Measurements from ENCODE around the gene COL28A1. TPM values are rescaled to one million over a fixed set of nuclear protein-coding genes. Genes with fewer than 3 reads are reported as not detected.
A peak's percentile ranks its signal among the peaks of the same experiment; 100 is the strongest.

Gene COL28A1
- total RNA-seq, 1 donor: under 0.01 TPM

DNA sequence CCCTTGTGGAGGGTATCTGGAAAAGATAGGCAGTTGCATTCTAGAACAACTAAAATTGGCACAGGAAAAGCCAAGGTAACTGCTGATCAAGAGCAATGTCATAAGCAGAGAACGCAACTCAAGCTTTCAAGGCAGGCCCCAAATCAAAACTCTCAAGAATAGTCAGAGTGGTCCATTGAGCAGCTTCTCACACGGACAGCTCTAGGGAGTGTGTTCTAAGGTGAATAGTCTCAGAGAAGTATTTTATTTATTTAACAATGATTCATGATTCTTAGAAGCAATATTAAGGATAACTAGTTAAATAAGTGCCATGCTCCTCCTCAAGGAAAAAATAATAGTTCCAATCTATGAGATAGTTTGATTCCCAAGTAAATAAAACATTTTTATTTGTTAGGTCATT is 83.0 kb downstream of the COL28A1 start:
- DNase-seq (ENCODE audit: low read depth): no peak
- TF ChIP-seq, protein P1, sequence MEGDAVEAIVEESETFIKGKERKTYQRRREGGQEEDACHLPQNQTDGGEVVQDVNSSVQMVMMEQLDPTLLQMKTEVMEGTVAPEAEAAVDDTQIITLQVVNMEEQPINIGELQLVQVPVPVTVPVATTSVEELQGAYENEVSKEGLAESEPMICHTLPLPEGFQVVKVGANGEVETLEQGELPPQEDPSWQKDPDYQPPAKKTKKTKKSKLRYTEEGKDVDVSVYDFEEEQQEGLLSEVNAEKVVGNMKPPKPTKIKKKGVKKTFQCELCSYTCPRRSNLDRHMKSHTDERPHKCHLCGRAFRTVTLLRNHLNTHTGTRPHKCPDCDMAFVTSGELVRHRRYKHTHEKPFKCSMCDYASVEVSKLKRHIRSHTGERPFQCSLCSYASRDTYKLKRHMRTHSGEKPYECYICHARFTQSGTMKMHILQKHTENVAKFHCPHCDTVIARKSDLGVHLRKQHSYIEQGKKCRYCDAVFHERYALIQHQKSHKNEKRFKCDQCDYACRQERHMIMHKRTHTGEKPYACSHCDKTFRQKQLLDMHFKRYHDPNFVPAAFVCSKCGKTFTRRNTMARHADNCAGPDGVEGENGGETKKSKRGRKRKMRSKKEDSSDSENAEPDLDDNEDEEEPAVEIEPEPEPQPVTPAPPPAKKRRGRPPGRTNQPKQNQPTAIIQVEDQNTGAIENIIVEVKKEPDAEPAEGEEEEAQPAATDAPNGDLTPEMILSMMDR (IDR thresholded peaks at IDR 0.05; ENCODE audit: insufficient read depth, low read depth, low read length): no peak
- H3K4me3 ChIP-seq (ENCODE audit: low read depth, low read length): no peak overlapping the region

DNA sequence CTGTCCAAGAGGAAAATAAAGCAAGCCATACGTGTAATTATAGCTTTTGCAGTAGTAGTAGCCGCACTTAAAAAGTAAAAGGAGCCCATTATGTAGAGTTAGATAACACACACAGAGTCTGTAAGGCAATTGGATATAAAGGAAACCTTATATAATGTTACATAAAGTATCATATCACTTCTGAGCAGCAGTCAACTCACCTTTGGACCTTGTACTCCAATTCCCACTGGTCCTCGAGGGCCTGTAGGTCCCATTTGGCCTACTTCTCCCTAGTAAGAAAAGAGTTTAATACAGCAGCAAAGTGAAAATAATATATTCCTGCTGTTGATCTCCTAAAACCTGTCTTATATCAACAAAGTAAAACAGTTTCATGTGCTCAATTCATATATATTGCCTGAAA is 83.6 kb downstream of the COL28A1 start:
- TF ChIP-seq, protein P1 (IDR thresholded peaks at IDR 0.05; ENCODE audit: insufficient read depth, low read depth, low read length): no peak
- DNase-seq (ENCODE audit: low read depth): no peak
- no peak overlapping the region for H3K4me3 ChIP-seq (ENCODE audit: low read depth, low read length)

DNA sequence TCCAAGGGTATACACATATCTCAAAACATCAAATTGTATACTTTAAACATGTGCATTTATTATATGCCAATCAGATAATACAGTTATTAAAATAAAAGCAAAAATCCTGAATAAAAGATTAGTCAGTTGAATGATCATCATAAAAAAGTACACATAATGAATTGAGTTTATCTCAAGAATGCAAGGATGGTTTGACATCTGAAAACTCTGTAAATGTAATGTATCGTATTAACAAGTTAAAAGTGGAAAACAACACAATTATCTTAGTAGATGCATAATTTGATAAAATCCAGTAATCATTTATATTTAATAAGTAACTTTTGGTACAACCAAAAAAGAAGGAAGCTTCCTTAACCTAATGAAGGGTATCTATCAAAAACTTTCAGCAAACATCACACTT is 86.6 kb downstream of the COL28A1 start:
- TF ChIP-seq, protein P1 (IDR thresholded peaks at IDR 0.05; ENCODE audit: insufficient read depth, low read depth, low read length): no peak
- no peak for DNase-seq (ENCODE audit: low read depth)
- H3K4me3 ChIP-seq (ENCODE audit: low read depth, low read length): no peak overlapping the region

DNA sequence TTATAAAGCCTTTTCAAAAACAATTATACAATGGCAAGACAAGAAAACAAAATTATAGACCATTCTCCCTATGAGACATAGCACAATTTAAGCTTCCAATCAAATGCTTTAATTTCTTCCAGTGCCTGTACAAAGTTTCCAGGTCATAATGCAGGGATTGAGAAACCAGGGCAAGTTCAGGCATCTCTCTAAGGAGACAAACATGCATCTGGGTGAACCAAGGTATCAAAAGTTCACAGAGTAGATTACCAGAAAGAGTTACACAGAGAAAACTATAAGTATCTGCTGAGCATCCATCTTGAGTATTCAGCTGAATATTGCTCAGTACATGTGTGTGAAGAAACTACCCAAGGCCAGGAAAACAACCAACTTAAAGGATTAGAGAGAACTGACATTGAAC is 89.1 kb downstream of the COL28A1 start:
- DNase-seq (ENCODE audit: low read depth): peak; percentile 14
- no peak overlapping the region for H3K4me3 ChIP-seq (ENCODE audit: low read depth, low read length)
- TF ChIP-seq, protein P1 (IDR thresholded peaks at IDR 0.05; ENCODE audit: insufficient read depth, low read depth, low read length): no peak

DNA sequence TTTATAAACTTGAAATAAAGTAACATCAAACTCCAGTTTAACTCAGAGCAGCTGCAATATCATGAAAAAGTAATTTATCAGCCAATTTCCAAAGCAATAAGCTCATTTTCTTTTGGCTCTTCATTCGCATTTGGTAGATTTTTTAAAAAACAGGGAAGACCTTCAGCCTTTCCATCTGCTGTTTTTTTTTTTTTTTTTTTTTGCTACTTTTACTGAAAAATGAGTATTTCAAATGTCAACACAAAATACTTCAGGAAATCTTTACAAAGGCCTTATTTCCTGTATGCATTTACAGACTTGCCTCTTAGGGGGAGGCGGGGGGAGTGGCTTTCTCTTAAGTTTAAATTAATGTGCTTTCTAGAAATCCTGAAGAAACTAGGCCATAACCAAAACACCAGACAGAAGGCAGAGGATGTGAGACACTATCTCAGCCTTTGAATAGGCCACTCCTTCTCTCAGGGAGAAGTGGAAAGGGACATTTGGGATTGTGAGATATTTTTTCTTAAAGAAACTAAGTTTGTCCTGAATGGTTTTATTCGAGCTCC is 91.8 kb downstream of the COL28A1 start:
- DNase-seq (ENCODE audit: low read depth): no peak

DNA sequence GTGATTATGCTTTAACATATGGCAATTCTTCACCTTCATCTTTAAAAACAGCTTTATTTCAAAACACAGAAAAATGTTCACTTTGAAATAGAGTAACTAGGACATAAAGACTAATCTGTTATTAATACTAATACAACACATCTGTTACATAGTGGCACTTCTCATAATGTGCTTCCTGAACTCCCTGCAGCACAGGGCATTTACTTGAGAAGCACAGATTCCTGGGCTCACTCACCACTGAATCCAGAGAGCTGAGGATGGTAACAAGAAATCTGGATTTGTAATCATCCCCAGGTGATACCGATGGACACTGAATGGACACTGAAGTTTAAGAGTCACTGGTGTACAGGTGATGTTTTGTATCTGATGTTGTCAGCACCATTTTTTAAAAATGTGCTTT is 96.1 kb downstream of the COL28A1 start:
- TF ChIP-seq, protein P1 (IDR thresholded peaks at IDR 0.05; ENCODE audit: insufficient read depth, low read depth, low read length): no peak
- DNase-seq (ENCODE audit: low read depth): no peak
- H3K4me3 ChIP-seq (ENCODE audit: low read depth, low read length): no peak overlapping the region

More for the DNA sequence above, 91.8 kb downstream of the COL28A1 start:
- no peak overlapping the region for H3K4me3 ChIP-seq (ENCODE audit: low read depth, low read length)
- TF ChIP-seq, protein P1 (IDR thresholded peaks at IDR 0.05; ENCODE audit: insufficient read depth, low read depth, low read length): no peak

DNA sequence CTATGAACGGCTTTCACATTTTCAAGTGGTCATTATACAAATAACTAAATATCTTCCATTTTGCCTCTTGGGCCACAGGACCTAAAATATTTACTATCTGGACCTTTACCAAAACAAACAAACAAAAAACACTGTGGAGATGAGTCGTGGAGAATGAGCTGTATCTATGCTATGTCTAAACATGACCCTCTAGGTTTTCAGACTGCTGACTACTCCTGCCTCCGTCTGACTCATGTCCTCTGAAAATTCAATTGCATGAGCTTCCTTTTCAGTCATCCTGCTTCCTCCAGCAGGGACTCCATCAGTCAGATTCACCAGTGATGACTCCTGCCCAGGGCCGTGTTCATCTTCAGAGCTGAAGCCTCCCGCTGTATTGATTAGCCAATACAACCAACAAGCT is 96.8 kb downstream of the COL28A1 start:
- peak; percentile 91 for DNase-seq (ENCODE audit: low read depth)
- H3K4me3 ChIP-seq (ENCODE audit: low read depth, low read length): no peak overlapping the region
- TF ChIP-seq, protein P1 (IDR thresholded peaks at IDR 0.05; ENCODE audit: insufficient read depth, low read depth, low read length): no peak

All from fibroblast of villous mesenchyme (primary cell).